Fibroblast of mammary gland (primary cell): Measurements from ENCODE around the gene NDUFS5.

Experiments used
- DNase-seq: peaks from one replicate; pipeline ENCODE4 v3.0.0-alpha.2; 2010; ENCODE audit warnings: low read depth
- H3K4me3 ChIP-seq: 2 replicates; pipeline ENCODE4 v1.5.1; 2011; ENCODE audit warnings: low read depth, mild to moderate bottlenecking, low read length, moderate library complexity; ENCODE audit not compliant: control insufficient read depth
- CTCF ChIP-seq: conservative IDR thresholded peaks from 2 replicates; pipeline ENCODE4 v1.5.1; 2011; ENCODE audit warnings: low read depth, low read length, inconsistent platforms; ENCODE audit not compliant: control insufficient read depth, insufficient read depth

The NDUFS5 gene

DNA sequence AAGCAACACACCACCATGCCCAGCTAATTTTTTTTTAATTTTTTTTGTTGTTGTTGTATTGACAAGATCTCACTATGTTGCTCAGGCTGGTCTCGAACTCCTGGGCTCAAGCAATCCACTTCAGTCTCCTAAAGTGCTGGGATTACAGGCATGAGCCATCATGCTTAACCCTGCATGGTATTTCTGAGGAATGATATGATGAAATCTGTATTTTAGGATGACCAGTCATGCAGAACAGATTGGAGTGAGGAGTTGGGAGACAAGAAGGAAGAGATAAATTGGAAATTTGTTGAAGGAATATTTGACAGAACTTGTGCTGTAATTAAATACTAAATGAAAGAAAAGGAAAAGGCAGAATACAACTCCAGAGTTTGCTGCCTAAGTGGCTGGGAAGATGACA lies 4.7 kb upstream of the NDUFS5 start:
- H3K4me3 ChIP-seq = no peak overlapping the region
- no peak for TF ChIP-seq CTCF
- DNase-seq = no peak

- DNase-seq = no peak
- no peak for TF ChIP-seq CTCF
- H3K4me3 ChIP-seq = no peak overlapping the region
Observed at GRCh38 chr1:39023140-39023539, 3.0 kb upstream of the NDUFS5 start.

DNA sequence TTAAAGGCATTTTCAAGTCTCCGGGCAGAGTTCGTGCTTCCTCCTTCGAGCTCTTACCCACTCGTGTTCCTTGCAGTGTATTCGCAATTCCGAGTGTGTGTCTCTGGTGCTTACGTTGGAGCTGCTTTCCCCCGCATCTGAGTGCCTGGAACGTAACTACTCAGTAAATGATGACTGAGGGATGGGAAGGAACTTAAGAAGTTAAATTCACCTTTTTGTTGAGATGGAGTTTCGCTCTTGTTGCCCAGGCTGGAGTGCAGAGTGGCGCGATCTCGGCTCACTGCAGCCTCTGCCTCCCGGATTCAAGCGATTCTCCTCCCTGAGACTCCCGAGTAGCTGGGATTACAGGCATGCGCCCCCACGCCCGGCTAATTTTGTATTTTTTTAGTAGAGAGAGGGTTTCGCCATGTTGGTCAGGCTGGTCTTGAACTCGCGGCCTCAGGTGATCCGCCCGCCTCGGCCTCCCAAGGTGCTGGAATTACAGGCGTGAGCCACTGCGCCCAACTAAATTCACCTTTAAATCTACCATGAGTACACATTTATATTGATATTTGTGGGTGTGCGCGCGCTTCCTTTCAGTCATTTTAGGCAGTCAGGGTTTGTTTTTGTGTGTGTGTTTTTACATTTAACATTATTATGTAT lies 837 bp downstream of the NDUFS5 start:
- H3K4me3 ChIP-seq = peak overlapping the region; percentile 82
- DNase-seq = no peak
- TF ChIP-seq CTCF = no peak

DNA sequence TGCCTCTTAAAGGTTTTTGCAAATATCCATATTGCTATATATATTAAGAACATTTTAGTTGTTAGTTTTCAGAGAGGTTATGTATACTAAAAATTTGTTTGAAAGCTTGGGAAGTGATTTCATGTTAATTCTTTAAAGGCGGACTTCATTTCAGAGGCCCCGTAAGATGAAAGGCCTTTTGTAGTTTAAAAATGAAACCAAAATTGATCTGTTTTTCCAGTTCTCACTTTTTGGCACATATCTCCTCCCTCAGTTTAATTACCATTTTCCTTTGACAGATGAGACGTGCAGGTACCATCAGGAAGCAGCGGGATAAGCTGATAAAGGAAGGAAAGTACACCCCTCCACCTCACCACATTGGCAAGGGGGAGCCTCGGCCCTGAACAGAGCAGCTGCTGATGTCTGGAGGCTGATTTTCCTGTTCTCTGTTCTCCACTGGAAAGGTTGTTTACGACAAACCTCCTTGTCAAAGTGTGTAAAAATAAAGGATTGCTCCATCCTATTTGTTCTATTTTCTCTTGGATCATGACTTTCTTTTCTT lies 8.0 kb downstream of the NDUFS5 start:
- no peak for TF ChIP-seq CTCF
- no peak for DNase-seq
- H3K4me3 ChIP-seq = no peak overlapping the region

DNA sequence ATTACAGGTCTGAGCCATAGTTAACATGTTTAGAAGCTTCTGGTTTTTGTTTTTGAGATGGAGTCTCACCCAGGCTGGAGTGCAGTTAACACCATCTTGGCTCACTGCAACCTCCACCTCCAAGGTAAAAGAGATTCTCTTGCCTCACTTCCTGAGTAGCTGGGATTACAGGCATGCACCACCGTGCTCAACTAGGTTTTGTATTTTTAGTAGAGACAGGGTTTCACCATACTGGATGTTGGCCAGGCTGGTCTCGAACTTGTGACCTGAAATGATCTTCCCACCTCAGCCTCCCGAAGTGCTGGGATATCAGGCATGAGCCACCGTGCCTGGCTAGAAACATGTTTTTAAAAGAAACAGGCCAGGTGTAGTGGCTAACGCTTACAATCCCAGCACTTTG lies 10.5 kb downstream of the NDUFS5 start:
- TF ChIP-seq CTCF = no peak
- H3K4me3 ChIP-seq = no peak overlapping the region
- no peak for DNase-seq

- no peak overlapping the region for H3K4me3 ChIP-seq
- TF ChIP-seq CTCF = no peak
- DNase-seq = no peak
Observed at GRCh38 chr1:39043513-39043912, 17.4 kb downstream of the NDUFS5 start.
